IMR-90 (cell line): ENCODE data around the gene EPB41L1. TPM values are rescaled to one million over a fixed set of nuclear protein-coding genes. Genes with fewer than 3 reads are reported as not detected.

Source experiments
- ATAC-seq: fragments of 200-7000 bp; cut with Tn5 transposase; 2 replicates; pipeline ENCODE4 v1.9.1; 2020; ENCODE audit warnings: low read depth, mild to moderate bottlenecking, moderate library complexity
- BruUV-seq: library from RNA; stranded (reverse); fragments of 400-500 nt; replicated peaks from 2 replicates; lab custom pipeline; 2021; lab: Mats Ljungman, UMichigan
- CTCF ChIA-PET: fragments of 300-600 bp; formaldehyde crosslinking; extraction: SDS; loops from one replicate; lab custom pipeline; 2021; ENCODE audit warnings: antibody characterized with exemption; lab: Yijun Ruan, JAX
- POLR2A ChIA-PET: fragments of 300-600 bp; sonication (Branson Sonifier 250); formaldehyde crosslinking; loops from one replicate; lab custom pipeline; 2022; ENCODE audit warnings: antibody characterized with exemption; ENCODE audit not compliant: unreplicated experiment; lab: Charles Lee
- DNase-seq: peaks from one replicate; pipeline ENCODE4 v3.0.0; 2013
- H2AFZ ChIP-seq: replicated peaks from 2 replicates; pipeline ENCODE3; 2013; ENCODE audit warnings: low read length, mild to moderate bottlenecking; ENCODE audit not compliant: poor library complexity
- H2AK5ac ChIP-seq: 2 replicates; pipeline ENCODE4 v1.6.1; 2013; ENCODE audit warnings: low read depth, low read length, inconsistent platforms
- H2AK9ac ChIP-seq: replicated peaks from 2 replicates; pipeline ENCODE3; 2013; ENCODE audit warnings: mild to moderate bottlenecking, low read depth, low read length, moderate library complexity; ENCODE audit not compliant: poor library complexity
- H2BK120ac ChIP-seq: 2 replicates; pipeline ENCODE4 v1.6.1; 2013; ENCODE audit warnings: low read depth, low read length, inconsistent platforms
- H2BK15ac ChIP-seq: 3 replicates; pipeline ENCODE4 v1.6.1; 2013; ENCODE audit warnings: low read depth, low read length, inconsistent platforms
- H2BK20ac ChIP-seq: 2 replicates; pipeline ENCODE4 v1.6.1; 2013; ENCODE audit warnings: low read depth, mild to moderate bottlenecking, inconsistent platforms, low read length, moderate library complexity
- H2BK5ac ChIP-seq: 2 replicates; pipeline ENCODE4 v1.6.1; 2013; ENCODE audit warnings: mild to moderate bottlenecking, low read depth, low read length, inconsistent platforms; ENCODE audit not compliant: poor library complexity, severe bottlenecking
- H3K14ac ChIP-seq: replicated peaks from 2 replicates; pipeline ENCODE4 v1.6.1; 2013; ENCODE audit warnings: low read depth, low read length, inconsistent platforms
- H3K18ac ChIP-seq: 2 replicates; pipeline ENCODE4 v1.6.1; 2013; ENCODE audit warnings: low read depth, low read length, control low read depth
- H3K23ac ChIP-seq: 2 replicates; pipeline ENCODE4 v1.6.1; 2013; ENCODE audit warnings: low read depth, low read length, inconsistent platforms
- H3K27ac ChIP-seq: 2 replicates; pipeline ENCODE4 v1.5.1; 2013; ENCODE audit warnings: mild to moderate bottlenecking, control low read depth, low read length; ENCODE audit not compliant: insufficient read depth
- H3K27me3 ChIP-seq: 2 replicates; pipeline ENCODE4 v1.6.1; 2013; ENCODE audit warnings: low read length; ENCODE audit not compliant: control insufficient read depth, insufficient read depth
- H3K36me3 ChIP-seq: 2 replicates; pipeline ENCODE4 v1.6.1; 2013; ENCODE audit warnings: low read length, mixed read lengths; ENCODE audit not compliant: control insufficient read depth, insufficient read depth
- H3K4ac ChIP-seq: 2 replicates; pipeline ENCODE4 v1.6.1; 2013; ENCODE audit warnings: low read depth, low read length, inconsistent platforms
- H3K4me1 ChIP-seq: 2 replicates; pipeline ENCODE4 v1.6.1; 2013; ENCODE audit warnings: low read length, mixed read lengths; ENCODE audit not compliant: control insufficient read depth, insufficient read depth
- H3K4me2 ChIP-seq: 2 replicates; pipeline ENCODE4 v1.6.1; 2013; ENCODE audit warnings: low read depth, mild to moderate bottlenecking, control low read depth, low read length, moderate library complexity
- H3K4me3 ChIP-seq: 2 replicates; pipeline ENCODE4 v1.5.1; 2013; ENCODE audit warnings: low read depth, mild to moderate bottlenecking, control low read depth, low read length, moderate library complexity; ENCODE audit not compliant: insufficient read depth
- H3K56ac ChIP-seq: 2 replicates; pipeline ENCODE4 v1.6.1; 2013; ENCODE audit warnings: low read length, inconsistent platforms; ENCODE audit not compliant: insufficient read depth; ENCODE audit errors: extremely low read depth
- H3K79me1 ChIP-seq, 2 experiments: 2 replicates each; pipeline ENCODE4 v1.6.1; 2013; ENCODE audit warnings: low read length in 2 of 2, inconsistent platforms in 1 of 2, low read depth in 1 of 2
- H3K9ac ChIP-seq: 2 replicates; pipeline ENCODE4 v1.6.1; 2013; ENCODE audit warnings: low read depth, low read length, control low read depth
- H3K9me1 ChIP-seq: 2 replicates; pipeline ENCODE4 v1.6.1; 2013; ENCODE audit warnings: low read length, inconsistent platforms; ENCODE audit not compliant: insufficient read depth
- H3K9me3 ChIP-seq: 2 replicates; pipeline ENCODE4 v1.6.1; 2013; ENCODE audit warnings: low read length; ENCODE audit not compliant: control insufficient read depth, insufficient read depth
- H4K20me1 ChIP-seq: 2 replicates; pipeline ENCODE4 v1.6.1; 2013; ENCODE audit warnings: low read length, inconsistent platforms; ENCODE audit not compliant: insufficient read depth
- H4K5ac ChIP-seq: 2 replicates; pipeline ENCODE4 v1.6.1; 2013; ENCODE audit warnings: mild to moderate bottlenecking, low read depth, low read length, control low read depth
- H4K8ac ChIP-seq, 2 experiments: 2 replicates each; pipeline ENCODE4 v1.6.1; 2013; ENCODE audit warnings: low read depth in 2 of 2, low read length in 2 of 2, control low read depth in 1 of 2, inconsistent platforms in 1 of 2
- H4K91ac ChIP-seq: 2 replicates; pipeline ENCODE4 v1.6.1; 2013; ENCODE audit warnings: low read depth, low read length, inconsistent platforms; ENCODE audit not compliant: insufficient read depth
- FOS ChIP-seq: fragments of 150-350 bp; IDR thresholded peaks from 2 replicates; pipeline ENCODE4 v1.6.1; 2016; ENCODE audit warnings: low read depth, low read length
- POLR2A ChIP-seq: IDR thresholded peaks from 2 replicates; pipeline ENCODE4 v1.6.1; 2012; ENCODE audit warnings: mild to moderate bottlenecking, low read depth, low read length
- RAD21 ChIP-seq: IDR thresholded peaks from 2 replicates; pipeline ENCODE4 v1.6.1; 2012; ENCODE audit warnings: low read length, improper control_type of control experiment
- dilution Hi-C: fragments of 300-500 bp; cut with HindIII; formaldehyde crosslinking; loops from one replicate; pipeline ENCODE4 v1.14.3; 2018; ENCODE audit warnings: low sequenced_read_pairs; ENCODE audit not compliant: unreplicated experiment
- in situ Hi-C: fragments of 300-500 bp; cut with MboI; formaldehyde crosslinking; loops from 3 replicates; pipeline ENCODE4 v1.14.3; 2019; ENCODE audit warnings: low sequenced_read_pairs, inconsistent platforms, mixed read lengths
- intact Hi-C: fragments of 100-400 bp; cut with micrococcal nuclease; formaldehyde crosslinking; loops from 2 replicates; pipeline ENCODE4 v1.10.0; 2022
- polyA plus RNA-seq, 3 experiments: library from polyadenylated mRNA; depleted of rRNA; stranded (reverse); fragments of >200 nt; gene quantifications; 2 replicates each; pipeline ENCODE4 v1.2.3, GENCODE V29; 2012; ENCODE audit warnings: low replicate concordance in 1 of 3
- total RNA-seq: library from RNA; depleted of rRNA; stranded (reverse); fragments of >200 nt; gene quantifications from 2 replicates; pipeline ENCODE4 v1.2.3, GENCODE V29; 2012

The EPB41L1 gene
- total and polyA plus RNA-seq, 2 of the 4 experiments (the other 2 are of a cell fraction) = 12.5 to 33.7 TPM

DNA sequence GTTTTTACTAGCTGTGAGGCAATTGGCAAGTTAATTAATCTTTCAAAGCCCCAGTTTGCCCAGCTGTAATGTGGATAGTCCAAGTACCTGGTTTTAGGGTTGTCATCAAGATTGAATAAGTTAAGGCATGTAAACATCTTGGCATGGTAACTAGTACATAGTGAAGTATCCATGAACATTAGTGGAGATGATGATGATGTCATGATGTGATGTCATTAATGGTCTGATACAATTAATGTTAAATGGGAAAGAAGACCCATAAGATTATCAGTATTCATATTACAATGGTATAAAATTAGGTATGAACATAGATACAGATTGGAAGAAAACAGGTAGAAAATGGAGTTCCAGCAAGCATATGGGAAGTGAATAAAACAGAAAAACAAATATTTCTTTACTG is 5.3 kb downstream of the EPB41L1 start:
- no peak overlapping the region for H3K4ac ChIP-seq
- POLR2A ChIA-PET = no interaction called here
- intact Hi-C loops = no loop called here

More for the DNA sequence above, 5.3 kb downstream of the EPB41L1 start:
- peaks cover 6 to 27% of the 10 kb centered on the region in 2 experiments; a peak in 3 of 4 replicates for H3K79me1 ChIP-seq
- no peak overlapping the region for H2AK9ac ChIP-seq
- H3K4me1 ChIP-seq = peaks cover 9% of the 10 kb centered on the region; the same call in 1 of the 2 replicates
- peaks cover 29% of the 10 kb centered on the region for H4K20me1 ChIP-seq
- DNase-seq (no peak), ATAC-seq (no peak)
- H2AFZ ChIP-seq = no peak overlapping the region
- H2BK120ac ChIP-seq = no peak overlapping the region
- H3K27ac ChIP-seq = no peak overlapping the region
- no peak overlapping the region for H4K8ac ChIP-seq
- H4K91ac ChIP-seq = no peak overlapping the region
- H3K9me1 ChIP-seq = peaks cover 4% of the 10 kb centered on the region; the same call in 1 of the 2 replicates
- H3K14ac ChIP-seq = no peak overlapping the region
- no peak overlapping the region for H2BK15ac ChIP-seq
- H3K9me3 ChIP-seq = no peaks in the 10 kb centered on the region
- in situ Hi-C loops (loop anchor here (5.0 kb wide), 1 partner anchor 37 kb away; no protein-coding TSS in a partner anchor), dilution Hi-C loops (no loop called here)
- no peak overlapping the region for H2BK20ac ChIP-seq
- no peak overlapping the region for H3K18ac ChIP-seq
- H3K4me2 ChIP-seq = no peak overlapping the region
- CTCF ChIA-PET = no interaction called here
- H3K27me3 ChIP-seq = no peaks in the 10 kb centered on the region
- H3K4me3 ChIP-seq = no peak overlapping the region
- no peak overlapping the region for H3K9ac ChIP-seq
- H2BK5ac ChIP-seq = no peak overlapping the region
- no peak for TF ChIP-seq FOS
- no peak for TF ChIP-seq POLR2A
- TF ChIP-seq RAD21 = no peak
- no peak overlapping the region for H3K23ac ChIP-seq
- H3K36me3 ChIP-seq = no peaks in the 10 kb centered on the region
- no peak overlapping the region for H2AK5ac ChIP-seq
- BruUV-seq = no TSS peak
- no peak overlapping the region for H4K5ac ChIP-seq
- no peak overlapping the region for H3K56ac ChIP-seq
